ENCODE results near the gene ABI3. TPM values are rescaled to one million over a fixed set of nuclear protein-coding genes. Genes with fewer than 3 reads are reported as not detected.

ABI3 gene
- total and polyA plus RNA-seq, 9 of the 15 experiments (the other 6 are each of a cell fraction or from before 2014, with no cell fraction given): not detected

GRCh38 chr17:49227436-49228261, 17.1 kb downstream of the ABI3 start (continued):
- TF ChIP-seq CLOCK (CRISPR knock-in tag; IDR thresholded peaks at IDR 0.05; ENCODE audit: borderline replicate concordance): no peak
- TF ChIP-seq RCOR1 (IDR thresholded peaks at IDR 0.05; ENCODE audit: borderline replicate concordance in 1 of 2, low read depth in 2 of 2, low read length in 2 of 2): peak in 1 of 2 experiments; percentile 49; a peak in 1 of 4 replicates
- TF ChIP-seq ZNF263 (CRISPR knock-in tag; IDR thresholded peaks at IDR 0.05; ENCODE audit: borderline replicate concordance): 0 out of 2 replicates have a peak, but pooled peaks have one; percentile 53
- no peak for TF ChIP-seq TBP (optimal IDR thresholded peaks at IDR 0.05; ENCODE audit: low read depth, low read length)
- peak in 1 of 2 experiments; percentile 45; a peak in 1 of 4 replicates for TF ChIP-seq TEAD1 (CRISPR knock-in tag; IDR thresholded peaks at IDR 0.05)
- TF ChIP-seq BCOR (IDR thresholded peaks at IDR 0.05): no peak
- peak; percentile 86 to 91 (median 86) for TF ChIP-seq CTCF (IDR thresholded peaks at IDR 0.05 in 2 of 3, conservative IDR thresholded peaks at IDR 0.05 in 1 of 3; ENCODE audit: insufficient read depth in 2 of 3, low read depth in 1 of 3, low read length in 3 of 3)

Data from K562 (cell line).